ENCODE results near the gene NHLH1. TPM values are rescaled to one million over a fixed set of nuclear protein-coding genes. Genes with fewer than 3 reads are reported as not detected.

NHLH1 gene
- total RNA-seq, 1 experiment from 2014 or later: 1.6 TPM

- Mint-ChIP-seq H3K36me3 (ENCODE audit: insufficient read depth, unreplicated experiment) (peaks cover 5% of the 10 kb centered on the region), H3K9me3 (ENCODE audit: low read depth, unreplicated experiment) (no peaks in the 10 kb centered on the region), H3K27me3 (ENCODE audit: unreplicated experiment) (peaks cover 68% of the 10 kb centered on the region), H3K4me3 (ENCODE audit: low read depth, unreplicated experiment) (no peak overlapping the region), H3K27ac (ENCODE audit: unreplicated experiment) (no peak overlapping the region), H3K4me1 (ENCODE audit: low read depth, unreplicated experiment) (peaks cover 6% of the 10 kb centered on the region)
- CTCF ChIA-PET: interaction anchor here (1.3 kb wide), 1 partner anchor 23 kb away, joined by 3 read pairs; no protein-coding TSS in a partner anchor
- BruUV-seq (replicated peaks): no TSS peak
- DNase-seq: no peak
- intact Hi-C loops (cut with micrococcal nuclease; ENCODE audit: unreplicated experiment): no loop called here
- TF ChIP-seq CTCF (IDR thresholded peaks at IDR 0.05; ENCODE audit: unreplicated experiment): no peak
These were observed 32.0 kb downstream of the NHLH1 start for GRCh38 chr1:160398823-160399222.

GRCh38 chr1:160399544-160400222 is 32.8 kb downstream of the NHLH1 start:
- CTCF ChIA-PET: no interaction called here
- intact Hi-C loops (cut with micrococcal nuclease; ENCODE audit: unreplicated experiment): no loop called here
- Mint-ChIP-seq H3K36me3 (ENCODE audit: insufficient read depth, unreplicated experiment) (peaks cover 5% of the 10 kb centered on the region), H3K4me1 (ENCODE audit: low read depth, unreplicated experiment) (peaks cover 6% of the 10 kb centered on the region), H3K9me3 (ENCODE audit: low read depth, unreplicated experiment) (no peaks in the 10 kb centered on the region), H3K27ac (ENCODE audit: unreplicated experiment) (no peak overlapping the region), H3K4me3 (ENCODE audit: low read depth, unreplicated experiment) (peak overlapping the region; percentile 27), H3K27me3 (ENCODE audit: unreplicated experiment) (peaks cover 72% of the 10 kb centered on the region)
- no peak for TF ChIP-seq CTCF (IDR thresholded peaks at IDR 0.05; ENCODE audit: unreplicated experiment)
- no peak for DNase-seq
- no TSS peak for BruUV-seq (replicated peaks)

- peaks cover 72% of the 10 kb centered on the region for H3K27me3 Mint-ChIP-seq (ENCODE audit: unreplicated experiment)
- no TSS peak for BruUV-seq (replicated peaks)
- peaks cover 6% of the 10 kb centered on the region for H3K4me1 Mint-ChIP-seq (ENCODE audit: low read depth, unreplicated experiment)
- H3K36me3 Mint-ChIP-seq (ENCODE audit: insufficient read depth, unreplicated experiment): peaks cover 5% of the 10 kb centered on the region
- no peaks in the 10 kb centered on the region for H3K9me3 Mint-ChIP-seq (ENCODE audit: low read depth, unreplicated experiment)
- peak within 1 kb of the TSS; percentile 27 for H3K4me3 Mint-ChIP-seq (ENCODE audit: low read depth, unreplicated experiment)
- DNase-seq: peak; percentile 76
- CTCF ChIA-PET: no interaction called here
- no peak for TF ChIP-seq CTCF (IDR thresholded peaks at IDR 0.05; ENCODE audit: unreplicated experiment)
- intact Hi-C loops (cut with micrococcal nuclease; ENCODE audit: unreplicated experiment): no loop called here
- no peak within 1 kb of the TSS for H3K27ac Mint-ChIP-seq (ENCODE audit: unreplicated experiment)
These were observed 33.4 kb downstream of the NHLH1 start, which contains the start of gene VANGL2 for GRCh38 chr1:160400223-160400645. TSS of gene VANGL2 (plus strand) at chr1:160400564. CDS start at chr1:160415838, 15,274 bp downstream.

- peaks cover 5% of the 10 kb centered on the region for H3K36me3 Mint-ChIP-seq (ENCODE audit: insufficient read depth, unreplicated experiment)
- H3K4me1 Mint-ChIP-seq (ENCODE audit: low read depth, unreplicated experiment): peaks cover 6% of the 10 kb centered on the region
- H3K27ac Mint-ChIP-seq (ENCODE audit: unreplicated experiment): no peak overlapping the region
- intact Hi-C loops (cut with micrococcal nuclease; ENCODE audit: unreplicated experiment): no loop called here
- peaks cover 72% of the 10 kb centered on the region for H3K27me3 Mint-ChIP-seq (ENCODE audit: unreplicated experiment)
- no TSS peak for BruUV-seq (replicated peaks)
- TF ChIP-seq CTCF (IDR thresholded peaks at IDR 0.05; ENCODE audit: unreplicated experiment): no peak
- no peaks in the 10 kb centered on the region for H3K9me3 Mint-ChIP-seq (ENCODE audit: low read depth, unreplicated experiment)
- DNase-seq: no peak
- CTCF ChIA-PET: no interaction called here
- peak overlapping the region; percentile 27 for H3K4me3 Mint-ChIP-seq (ENCODE audit: low read depth, unreplicated experiment)
These were observed 34.0 kb downstream of the NHLH1 start for GRCh38 chr1:160400646-160401486.
